Ramos (cell line): Measurements from ENCODE around the gene SCAI.
"Not testable (repeated sequence)": the region's sequence is repeated elsewhere in the genome, so short reads cannot be mapped to it uniquely, and the experiment has no call there.

ENCODE experiments used
- in situ Hi-C: fragments of 300-500 bp; cut with MboI; formaldehyde crosslinking; loops from one replicate; pipeline ENCODE4 v1.14.3; 2022; ENCODE audit warnings: low sequenced_read_pairs; ENCODE audit not compliant: unreplicated experiment

SCAI gene

DNA sequence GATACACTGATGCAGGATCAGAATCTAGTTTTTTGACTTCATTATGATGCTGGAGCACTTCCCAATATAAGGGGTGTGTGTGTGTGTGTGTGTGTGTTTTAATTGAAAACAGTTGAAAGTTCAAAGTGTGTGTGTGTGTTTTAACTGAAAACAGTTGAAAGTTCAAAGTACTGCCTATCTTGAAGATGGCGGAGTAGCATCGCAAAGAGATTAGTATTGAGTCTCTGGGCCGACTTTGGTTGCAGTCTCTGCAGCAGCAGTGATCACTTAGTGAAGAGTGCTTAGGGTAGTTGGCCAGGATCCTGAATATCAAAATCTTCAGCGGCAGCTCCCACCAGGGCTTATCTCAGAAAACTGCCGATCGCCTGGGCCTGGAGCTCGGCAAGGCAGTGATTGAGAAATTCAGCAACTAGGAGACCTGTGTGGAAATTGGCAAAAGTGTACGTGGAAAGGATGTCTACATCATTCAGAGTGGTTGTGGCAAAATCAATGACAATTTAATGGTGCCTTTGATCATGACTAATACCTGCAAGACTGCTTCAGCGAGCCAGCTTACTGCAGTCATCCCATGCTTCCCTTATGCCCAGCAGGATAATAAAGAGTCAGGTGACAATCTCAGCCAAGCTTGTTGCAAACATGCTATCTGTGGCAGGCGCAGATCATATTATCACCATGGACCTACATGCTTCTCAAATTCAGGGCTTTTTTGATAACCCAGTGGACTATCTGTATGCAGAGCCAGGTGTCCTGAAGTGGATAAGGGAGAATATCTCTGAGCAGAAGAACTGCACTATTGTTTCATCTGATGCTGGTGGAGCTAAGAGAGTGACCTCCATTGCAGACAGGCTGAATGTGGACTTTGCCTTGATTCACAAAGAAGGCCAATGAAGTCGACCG lies 7.3 kb upstream of the SCAI start:
- in situ Hi-C loops, result no loop called here

DNA sequence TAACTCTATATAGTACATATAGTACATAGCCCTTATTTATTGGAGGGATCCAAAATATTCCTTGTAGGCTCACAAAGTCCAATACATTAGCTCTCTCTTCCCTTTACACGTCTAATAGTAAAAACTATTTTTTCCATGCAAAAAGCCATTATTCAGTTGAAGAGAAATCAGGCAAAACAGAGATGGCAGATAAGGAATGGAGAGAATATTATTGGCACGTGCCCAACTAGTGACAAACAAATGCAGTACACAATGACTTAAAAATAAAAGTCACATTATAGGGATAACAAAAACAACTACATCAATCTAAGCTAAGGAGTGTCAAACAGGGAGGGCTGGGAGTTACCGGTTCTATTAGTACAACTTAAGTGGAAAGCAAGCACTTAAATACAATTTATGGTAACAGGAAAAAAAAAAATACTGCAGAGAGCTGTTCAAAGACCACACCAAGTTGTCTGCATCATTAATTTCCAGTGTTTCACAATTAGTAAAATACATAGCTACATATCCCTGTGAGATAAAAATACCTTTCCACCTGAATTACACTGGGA lies 4.1 kb upstream of the SCAI start:
- in situ Hi-C loops, result loop anchor here (10.0 kb wide), 1 partner anchor 373 kb away; the partner anchor contains the start of genes NR6A1 and OLFML2A

DNA sequence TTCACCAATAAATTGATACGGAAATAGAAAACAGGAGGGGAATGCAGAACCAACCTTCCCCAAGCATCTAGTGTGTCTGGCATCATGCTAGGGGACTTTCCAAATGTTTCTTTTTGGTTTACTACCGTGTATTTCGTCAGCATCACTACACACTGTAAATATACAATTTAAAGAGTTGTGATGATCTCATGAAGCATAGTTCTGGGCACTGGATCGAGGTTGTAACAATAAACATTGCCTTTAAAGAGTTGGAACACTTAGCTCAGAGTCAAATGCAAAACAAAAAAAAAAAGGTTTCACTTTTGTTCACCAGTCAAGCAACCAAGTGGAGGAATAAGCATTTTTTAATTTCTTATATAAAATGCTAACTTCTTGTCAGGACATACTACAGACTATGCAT lies 2.9 kb upstream of the SCAI start:
- in situ Hi-C loops, result loop anchor here (10.0 kb wide), 1 partner anchor 371 kb away; the partner anchor contains the start of genes NR6A1 and OLFML2A

DNA sequence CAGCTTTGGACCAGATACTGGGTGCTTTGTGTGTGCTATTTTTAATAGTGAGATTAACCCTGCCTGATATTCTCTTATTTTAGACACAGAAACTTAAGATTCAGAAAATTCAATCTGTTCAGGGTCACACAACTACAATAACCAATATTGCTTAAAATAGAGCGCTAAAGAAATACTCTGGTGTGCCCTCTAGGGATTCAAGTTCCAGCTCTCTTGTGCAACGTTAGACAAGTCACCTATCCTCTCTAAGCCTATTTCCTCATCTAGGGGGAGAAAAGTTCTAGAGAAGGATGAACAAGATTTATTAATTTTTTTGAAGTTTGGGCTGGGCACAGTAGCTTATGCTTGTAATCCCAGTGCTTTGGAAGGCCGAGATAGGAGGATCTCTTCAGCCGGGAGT lies 2.1 kb upstream of the SCAI start:
- in situ Hi-C loops, result loop anchor here (10.0 kb wide), 1 partner anchor 371 kb away; the partner anchor contains the start of genes NR6A1 and OLFML2A

DNA sequence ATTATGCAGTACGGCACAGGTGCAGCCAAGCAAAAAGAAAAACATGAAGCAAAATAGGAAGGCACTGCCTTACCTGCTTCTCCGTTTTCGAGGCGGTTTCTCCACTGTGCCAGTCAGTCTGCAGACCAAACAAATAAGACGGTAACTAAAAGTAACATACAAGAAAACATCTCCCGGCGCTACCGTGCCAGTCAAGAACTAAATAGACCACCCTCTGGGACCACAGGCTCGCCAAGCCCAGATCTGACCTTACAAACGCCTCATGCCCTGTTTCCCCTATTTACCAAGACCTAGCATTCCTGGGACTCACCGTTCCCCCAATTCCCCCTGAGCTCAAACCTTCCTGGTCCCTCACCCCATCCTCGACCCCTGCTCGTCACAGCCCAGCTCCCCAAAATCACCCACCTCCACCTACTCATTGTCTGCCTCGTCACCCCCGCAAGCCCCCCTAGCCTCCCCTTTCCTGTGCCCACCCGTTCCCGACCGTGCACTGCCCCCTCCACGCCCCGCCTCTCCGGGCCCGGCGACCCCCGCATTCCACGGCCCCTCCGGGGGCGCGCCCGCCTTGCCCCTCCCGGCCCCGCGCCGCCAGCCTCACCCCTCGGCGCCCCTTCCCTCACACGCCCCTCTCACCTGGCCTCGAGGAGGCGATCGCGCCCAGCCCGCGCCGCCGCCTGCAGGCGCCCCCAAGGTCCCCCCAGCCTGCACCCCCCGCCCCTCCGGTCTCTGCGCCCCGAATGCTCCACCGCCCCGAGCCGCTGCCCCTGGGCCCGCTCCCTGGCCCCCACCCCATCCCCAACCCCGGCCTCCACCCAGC lies 560 bp downstream of the SCAI start:
- in situ Hi-C loops, result loop anchor here (10.0 kb wide), 1 partner anchor 368 kb away; the partner anchor contains the start of genes NR6A1 and OLFML2A

DNA sequence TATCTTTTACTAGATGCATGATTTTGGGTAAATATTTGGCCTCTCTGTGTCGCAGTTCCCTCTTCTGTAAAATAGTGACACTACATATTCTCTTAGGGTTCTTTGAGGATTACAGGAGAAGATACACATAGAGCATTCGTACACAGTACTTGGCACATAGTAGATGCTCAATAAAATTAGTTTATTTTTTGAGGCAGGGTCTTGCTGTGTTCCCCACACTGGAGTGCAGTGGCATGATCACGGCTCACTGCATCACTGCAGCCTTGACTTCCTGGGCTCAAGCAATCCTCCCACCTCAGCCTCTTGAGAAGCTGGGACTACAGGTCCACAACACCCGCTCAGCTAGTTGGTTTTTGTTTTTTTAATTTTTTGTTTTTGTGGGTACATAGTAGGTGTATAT lies 1.6 kb downstream of the SCAI start:
- in situ Hi-C loops, result loop anchor here (10.0 kb wide), 1 partner anchor 367 kb away; the partner anchor contains the start of genes NR6A1 and OLFML2A

DNA sequence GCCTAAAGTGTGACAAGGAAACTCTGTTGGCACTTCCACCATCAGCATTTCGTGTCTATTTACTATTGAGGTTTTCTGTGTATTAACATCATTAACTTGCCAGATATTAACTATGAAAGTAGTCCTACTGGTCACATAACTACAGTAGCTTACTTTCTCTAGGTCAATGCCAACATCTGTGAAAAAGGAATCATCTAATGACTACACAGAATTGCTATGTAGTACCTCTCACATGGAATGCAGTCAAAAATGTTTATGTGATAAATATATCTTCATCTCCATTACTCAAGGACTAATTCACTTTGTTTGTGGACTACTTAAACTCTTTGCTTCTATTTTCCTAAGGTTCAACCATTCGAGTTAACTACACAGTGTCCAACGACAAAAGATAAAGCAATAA lies 2.1 kb downstream of the SCAI start:
- in situ Hi-C loops, result loop anchor here (10.0 kb wide), 1 partner anchor 366 kb away; the partner anchor contains the start of genes NR6A1 and OLFML2A

DNA sequence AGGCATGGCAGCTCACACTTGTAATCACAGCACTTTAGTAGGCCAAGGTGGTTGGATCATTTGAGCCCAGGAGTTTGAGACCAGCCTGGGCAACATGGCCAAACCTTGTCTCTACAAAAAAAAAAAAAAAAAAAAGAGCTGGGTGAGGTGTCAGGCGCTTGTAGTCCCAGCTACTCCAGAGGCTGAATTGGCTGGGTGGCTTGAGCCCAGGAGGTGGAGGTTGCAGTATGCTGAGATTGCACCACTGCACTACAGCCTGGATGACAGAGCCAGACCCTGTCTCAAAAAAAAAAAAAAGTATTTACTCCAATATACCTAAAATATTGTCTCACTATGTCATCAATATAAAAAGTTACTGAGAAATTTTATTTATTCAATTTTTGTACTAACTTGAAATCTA lies 2.8 kb downstream of the SCAI start:
- in situ Hi-C loops, result loop anchor here (10.0 kb wide), 1 partner anchor 366 kb away; the partner anchor contains the start of genes NR6A1 and OLFML2A

DNA sequence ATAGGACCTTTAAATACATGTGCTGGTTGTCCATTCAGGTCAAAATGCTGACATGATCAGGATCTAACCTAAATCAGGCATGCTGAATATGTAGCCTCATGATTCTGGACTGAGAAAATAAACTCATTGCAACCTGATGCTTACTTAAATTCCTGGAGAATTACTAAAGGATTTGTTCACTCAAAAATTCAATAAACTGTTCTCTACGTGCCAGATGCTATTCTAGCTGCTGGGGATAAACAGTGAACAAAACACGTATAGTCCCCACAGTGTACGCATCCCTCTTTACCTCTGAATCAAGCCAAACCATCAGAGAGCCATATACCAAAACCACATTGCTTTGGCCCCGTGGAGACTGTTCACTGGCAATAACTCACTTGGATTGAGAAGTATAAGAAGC lies 6.1 kb downstream of the SCAI start:
- in situ Hi-C loops, result no loop called here

DNA sequence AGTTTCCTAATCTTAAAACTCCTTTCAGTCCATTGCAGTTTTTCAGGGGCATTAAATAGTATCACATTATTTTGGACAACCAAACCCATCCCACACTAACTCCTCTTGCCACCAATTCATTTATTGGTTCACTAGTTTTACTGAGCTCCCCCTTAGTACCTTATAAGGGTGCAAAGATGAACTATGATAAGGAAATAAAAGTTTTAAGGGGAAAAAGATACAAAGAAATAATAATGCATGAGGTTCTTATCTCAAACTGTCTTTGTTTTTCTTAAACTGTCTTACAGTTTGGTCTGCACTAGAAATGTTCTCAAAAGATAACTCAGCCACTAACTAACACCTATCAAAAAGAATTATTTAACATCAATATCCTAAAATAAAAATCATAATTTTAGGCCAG lies 8.4 kb downstream of the SCAI start:
- in situ Hi-C loops, result no loop called here

DNA sequence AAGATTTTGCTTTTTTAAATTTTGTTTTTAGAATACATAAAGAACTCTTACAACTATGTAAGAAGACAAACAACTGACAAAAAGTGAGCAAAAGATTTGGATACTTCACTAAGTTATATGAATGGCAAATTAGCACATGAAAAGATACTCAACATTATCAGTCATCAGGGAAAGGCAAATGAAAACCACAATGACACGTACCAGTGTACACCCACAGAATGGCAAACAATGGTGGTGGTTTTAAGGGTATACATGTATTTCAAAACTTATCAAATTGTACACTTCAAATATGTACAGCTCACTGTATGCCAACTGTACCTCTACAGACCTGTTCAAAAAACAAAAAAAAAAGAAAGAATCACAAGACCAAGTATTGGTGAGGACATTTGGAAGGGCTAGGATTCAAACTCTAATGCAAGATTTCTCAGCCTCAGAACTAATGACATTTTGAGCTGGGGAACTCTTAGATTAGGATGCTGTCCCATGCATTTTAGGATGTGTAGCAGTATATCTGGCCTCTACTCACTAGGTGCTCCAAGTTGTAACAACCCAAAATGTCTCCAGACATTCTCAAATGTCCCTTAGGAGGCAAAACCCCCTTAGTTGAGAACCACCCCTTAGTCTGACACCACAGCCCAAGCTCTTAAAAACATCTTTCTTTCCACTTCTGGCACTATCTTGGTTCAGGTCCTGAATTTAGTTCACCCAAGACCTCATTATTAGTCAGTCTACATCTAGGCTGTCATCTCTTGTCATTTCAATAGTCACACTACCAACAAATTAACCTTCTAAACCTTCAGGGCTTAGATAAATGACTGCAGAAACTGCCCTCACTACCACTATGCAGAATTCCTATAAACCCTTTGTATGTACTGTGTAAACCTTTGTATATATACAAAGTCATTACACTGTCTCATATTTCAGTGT lies 9.7 kb downstream of the SCAI start:
- in situ Hi-C loops, result no loop called here

DNA sequence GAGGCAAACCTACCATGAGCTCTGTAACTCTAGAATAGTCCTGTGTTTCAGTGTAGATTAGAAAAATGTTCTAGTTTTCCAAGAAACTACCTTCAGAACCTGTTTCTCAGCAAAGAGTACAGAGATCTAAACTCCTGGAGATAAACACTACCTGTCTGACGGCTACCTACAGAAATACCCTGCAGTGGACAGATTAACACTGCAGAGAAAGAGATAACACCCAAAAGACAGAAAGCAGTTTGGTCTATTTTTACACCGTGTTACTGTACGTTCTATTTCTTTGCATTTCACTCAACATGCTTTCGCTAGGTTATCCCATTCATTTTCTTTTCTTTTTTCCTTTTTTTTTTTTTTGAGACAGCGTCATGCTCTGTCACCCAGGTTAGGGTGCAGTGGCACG lies 11.6 kb downstream of the SCAI start:
- in situ Hi-C loops, result no loop called here

DNA sequence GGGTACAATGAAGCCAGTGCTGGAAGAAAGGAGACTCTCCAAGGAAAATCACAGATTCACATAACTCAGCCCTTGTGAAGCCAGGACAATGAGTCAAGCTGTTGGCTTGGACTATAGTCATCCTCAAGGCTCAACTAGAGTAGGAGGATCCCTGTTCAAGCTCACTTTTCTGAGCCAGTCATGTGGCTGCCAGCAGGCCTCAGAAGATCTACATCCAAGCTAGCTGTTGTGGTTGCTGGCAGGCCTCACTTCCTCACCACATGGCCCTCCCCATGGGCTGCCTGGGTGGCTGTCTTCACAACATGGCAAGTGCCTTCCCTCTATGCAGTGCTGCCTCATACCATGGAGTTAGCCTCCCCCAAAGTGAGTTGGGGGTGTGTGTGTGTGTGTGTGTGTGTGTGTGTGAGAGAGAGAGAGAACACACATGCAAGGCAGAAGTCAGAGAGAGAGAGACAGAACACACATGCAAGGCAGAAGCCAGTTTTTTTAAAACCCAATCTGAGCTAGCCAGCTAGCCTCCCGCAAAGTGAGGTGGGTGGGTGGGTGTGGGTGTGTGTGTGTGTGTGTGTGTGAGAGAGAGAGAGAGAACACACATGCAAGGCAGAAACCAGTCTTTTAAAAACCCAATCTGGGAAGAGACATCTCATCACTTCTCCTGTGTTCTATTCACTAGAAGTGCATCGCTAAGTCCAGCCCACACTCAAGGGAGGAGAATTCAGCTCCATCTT lies 17.1 kb downstream of the SCAI start:
- in situ Hi-C loops, result no loop called here

DNA sequence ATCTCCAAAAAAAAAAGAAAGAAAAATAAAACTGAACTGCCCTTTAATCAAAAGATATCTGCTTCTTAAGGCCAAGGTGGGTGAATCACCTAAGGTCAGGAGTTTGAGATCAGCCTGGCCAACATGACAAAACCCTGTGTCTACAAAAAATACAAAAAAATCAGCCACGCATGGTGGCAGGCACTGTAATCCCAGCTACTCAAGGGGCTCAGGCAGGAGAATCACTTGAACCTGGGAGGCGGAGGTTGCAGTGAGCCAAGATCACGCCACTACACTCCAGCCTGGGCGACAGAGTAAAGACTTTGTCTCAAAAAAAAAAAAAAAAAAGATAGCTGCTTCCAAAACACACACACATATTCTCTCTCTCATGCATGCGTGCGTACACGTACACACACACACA lies 17.8 kb downstream of the SCAI start:
- in situ Hi-C loops, result no loop called here

DNA sequence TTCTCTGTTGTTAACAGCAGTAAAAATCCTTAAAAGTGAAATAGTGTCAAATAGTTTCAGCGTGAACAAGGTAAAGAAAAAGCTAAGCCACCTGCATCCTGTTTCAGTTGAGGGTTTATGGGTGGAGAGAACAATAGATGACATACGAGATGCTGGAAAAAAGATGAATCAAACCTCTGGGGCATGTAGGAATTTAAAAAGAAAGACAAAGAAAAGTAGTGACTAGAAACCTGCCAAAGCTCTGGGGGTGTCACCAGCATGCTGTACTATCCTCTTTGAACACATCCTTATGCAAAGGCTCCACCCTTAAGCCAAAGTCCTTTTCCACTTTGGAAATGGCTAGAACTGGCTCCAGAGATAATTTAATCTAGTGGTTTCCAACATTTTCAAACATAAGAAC lies 22.2 kb downstream of the SCAI start:
- in situ Hi-C loops, result no loop called here

DNA sequence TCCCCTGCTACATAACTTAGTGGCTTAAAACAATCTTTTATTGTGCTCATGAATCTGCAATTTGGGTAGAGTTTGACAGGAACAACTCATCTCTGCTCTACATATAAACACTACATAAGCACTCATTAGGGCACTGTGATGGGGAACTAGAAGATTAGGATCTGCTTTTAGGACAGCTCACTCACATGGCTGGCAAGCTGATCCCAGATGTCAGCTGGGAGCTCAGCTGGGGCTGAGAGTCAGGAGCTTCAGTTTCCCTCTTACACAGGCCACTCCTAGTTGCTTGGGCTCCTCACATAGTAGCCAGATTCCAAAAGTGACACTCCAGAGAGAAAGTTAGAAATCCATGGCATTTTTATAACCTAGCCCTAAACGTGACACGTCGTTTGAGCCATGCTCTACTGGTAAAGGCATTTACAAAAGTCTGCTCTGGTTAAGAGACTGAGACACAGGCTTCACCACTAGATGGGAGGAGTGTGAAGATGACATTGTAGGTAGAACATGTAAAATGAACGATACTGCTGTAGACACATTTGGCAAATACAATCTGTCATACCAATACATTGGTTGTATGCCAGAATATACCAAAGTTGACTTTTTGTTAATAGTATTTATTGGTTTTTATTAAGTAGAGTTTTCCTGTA lies 23.6 kb downstream of the SCAI start:
- in situ Hi-C loops, result no loop called here

DNA sequence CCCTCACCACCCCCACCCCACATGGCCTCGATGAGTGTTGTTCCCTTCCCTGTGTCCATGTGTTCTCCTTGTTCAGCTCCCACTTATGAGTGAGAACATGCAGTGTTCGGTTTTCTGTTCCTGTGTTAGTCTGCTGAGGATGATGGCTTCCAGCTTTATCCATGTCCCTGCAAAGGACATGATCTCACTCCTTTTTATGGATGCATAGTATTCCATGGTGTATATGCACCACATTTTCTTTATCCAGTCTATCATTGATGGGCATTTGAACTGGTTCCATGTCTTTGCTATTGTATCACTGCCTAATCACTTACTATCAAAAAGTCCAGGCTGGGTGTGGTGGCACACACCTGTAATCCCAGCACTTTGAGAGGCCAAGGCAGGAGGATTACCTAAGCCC lies 24.6 kb downstream of the SCAI start:
- in situ Hi-C loops, result not testable (repeated sequence)

DNA sequence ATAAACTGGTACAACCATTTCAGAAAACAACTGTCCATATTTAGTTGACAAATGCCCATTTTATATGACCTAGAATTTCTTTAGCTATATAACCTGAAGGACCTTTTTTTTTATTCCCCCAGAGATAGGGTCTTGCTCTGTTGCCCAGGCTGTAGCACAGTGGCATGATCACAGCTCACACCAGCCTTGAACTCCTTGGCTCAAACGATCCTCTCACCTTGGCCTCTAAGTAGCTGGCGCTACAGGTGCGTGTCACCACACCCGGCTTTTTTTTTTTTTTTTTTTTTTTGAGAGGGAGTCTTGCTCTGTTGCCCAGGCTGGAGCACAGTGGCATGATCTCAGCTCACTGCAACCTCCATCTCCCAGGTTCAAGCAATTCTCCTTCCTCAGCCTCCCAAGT lies 28.8 kb downstream of the SCAI start:
- in situ Hi-C loops, result not testable (repeated sequence)
